Measurements from ENCODE around the gene SPINT1.

- TF ChIP-seq CTCF (IDR thresholded peaks at IDR 0.05) = peak in 1 of 3 donors; percentile 23
- no peak for TF ChIP-seq POLR2A (IDR thresholded peaks at IDR 0.05)
These were observed 15.5 kb downstream of the SPINT1 start for GRCh38 chr15:40859206-40859851.
